Right lobe of liver (tissue), 6 donors: Measurements from ENCODE around the gene ACVR1. TPM values are rescaled to one million over a fixed set of nuclear protein-coding genes. Genes with fewer than 3 reads are reported as not detected.
"Not testable (repeated sequence)": the region's sequence is repeated elsewhere in the genome, so short reads cannot be mapped to it uniquely, and the experiment has no call there.

Source experiments
- ATAC-seq, 4 donors: fragments of 200-7000 bp; cut with Tn5 transposase; one replicate each; pipeline ENCODE4 v1.9.1; 2020; ENCODE audit warnings: mild to moderate bottlenecking in 4 of 4, moderate library complexity in 4 of 4
- DNase-seq, 3 donors: peaks; one replicate each; pipeline ENCODE4 v3.0.0-alpha.2; 2020
- H3K27ac ChIP-seq, 3 donors: fragments of 200-600 bp; one replicate each; pipeline ENCODE4 v1.8.0; 2022
- H3K27me3 ChIP-seq, 2 donors: fragments of 200-600 bp; one replicate each; pipeline ENCODE4 v1.8.0; 2022
- H3K36me3 ChIP-seq, 4 donors: fragments of 200-600 bp; sonication (generic) in 1 of 4; one replicate each; pipeline versions ENCODE4 v1.5.1 to v1.8.0; 2017 to 2022; ENCODE audit warnings: control low read depth in 1 of 4
- H3K4me1 ChIP-seq, 4 donors: fragments of 200-600 bp; sonication (generic) in 1 of 4; one replicate each; pipeline versions ENCODE4 v1.5.1 to v1.8.0; 2017 to 2022; ENCODE audit warnings: control low read depth in 1 of 4
- H3K4me3 ChIP-seq, 3 donors: fragments of 200-600 bp; one replicate each; pipeline ENCODE4 v1.8.0; 2022
- H3K9me3 ChIP-seq, 4 donors: fragments of 200-600 bp; sonication (generic) in 1 of 4; one replicate each; pipeline versions ENCODE4 v1.5.1 to v1.8.0; 2017 to 2022; ENCODE audit warnings: control low read depth in 1 of 4
- CTCF ChIP-seq, 4 donors: fragments of 200-600 bp in 3 of 4; fragments of 450-650 bp in 1 of 4; IDR thresholded peaks; one replicate each; pipeline versions ENCODE4 v1.5.1 to v1.8.0; 2016 to 2022; ENCODE audit warnings: antibody characterized with exemption in 4 of 4, mild to moderate bottlenecking in 2 of 4
- POLR2A ChIP-seq: fragments of 450-650 bp; IDR thresholded peaks from one replicate; pipeline ENCODE4 v1.6.1; 2017; ENCODE audit warnings: antibody characterized with exemption, mild to moderate bottlenecking
- WGBS: methylation state at CpG from one replicate; pipeline ENCODE4 v1.1.6; 2018; ENCODE audit warnings: low coverage, low lambda C conversion rate; ENCODE audit not compliant: insufficient coverage; ENCODE audit errors: missing lambda C conversion rate; 5-methylcytosine and 5-hydroxymethylcytosine counted together
- intact Hi-C, 2 donors: fragments of 100-400 bp; cut with DNase I; formaldehyde crosslinking; loops; one replicate each; pipeline versions ENCODE4 v1.11.2 to v1.14.1; 2022
- total RNA-seq, 6 experiments: library from RNA; depleted of rRNA in 2 of 6; stranded (reverse); fragments of >200 nt in 2 of 6; fragmentation: NEBNext Ultra II Directional in 3 of 6; extraction: Animal tissue kit (Norgen Biotek cat#: 25700) in 3 of 6; gene quantifications; one replicate each; pipeline versions ENCODE4 v1.1.0 to v1.2.4, GENCODE V29; 2016 to 2023
- donor health status: DM: no; HTN: yes; CAD: no.
- donor health status: DM: no; HTN: no; CAD: no.
- donor health status: DM: no; HTN: no; CAD: no.
- donor health status: DM: no; HTN: yes; CAD: no.
- donor health status: DM: no; HTN: yes; CAD: no.

ACVR1 gene
- total RNA-seq, 6 experiments from 2014 or later = 10.9 to 25.1 (median 14.6) TPM

DNA sequence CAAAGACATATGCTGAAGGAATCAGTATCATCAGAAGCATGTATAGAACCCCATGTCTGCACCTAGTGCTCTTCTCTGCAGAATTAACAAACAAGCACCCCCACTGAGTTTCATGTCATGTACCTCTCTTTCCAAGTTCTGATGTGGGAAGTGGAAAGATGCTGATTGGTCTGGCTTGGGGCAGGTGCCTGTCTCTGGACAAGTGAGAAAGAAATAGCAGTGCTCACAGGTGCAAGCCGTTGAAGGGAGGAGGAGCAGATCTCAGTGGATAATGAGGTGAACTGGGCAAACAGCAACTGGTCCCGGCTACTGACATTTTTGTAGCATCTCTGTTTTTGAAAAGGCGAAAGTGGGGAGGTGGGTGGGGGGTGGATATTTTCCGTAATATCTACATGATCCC lies 17.5 kb upstream of the ACVR1 start:
- no peak for TF ChIP-seq POLR2A
- no peak for TF ChIP-seq CTCF (IDR thresholded peaks at IDR 0.05)
- intact Hi-C loops = no loop called here
- DNase-seq (no peak), ATAC-seq (no peak)
- no peaks in the 10 kb centered on the region for H3K27me3 ChIP-seq
- no peaks in the 10 kb centered on the region for H3K4me1 ChIP-seq
- no peaks in the 10 kb centered on the region for H3K9me3 ChIP-seq
- no peak overlapping the region for H3K27ac ChIP-seq
- no peak overlapping the region for H3K4me3 ChIP-seq
- WGBS = 90% methylated on average over 4 of the region's 4 CpGs
- H3K36me3 ChIP-seq = no peaks in the 10 kb centered on the region

DNA sequence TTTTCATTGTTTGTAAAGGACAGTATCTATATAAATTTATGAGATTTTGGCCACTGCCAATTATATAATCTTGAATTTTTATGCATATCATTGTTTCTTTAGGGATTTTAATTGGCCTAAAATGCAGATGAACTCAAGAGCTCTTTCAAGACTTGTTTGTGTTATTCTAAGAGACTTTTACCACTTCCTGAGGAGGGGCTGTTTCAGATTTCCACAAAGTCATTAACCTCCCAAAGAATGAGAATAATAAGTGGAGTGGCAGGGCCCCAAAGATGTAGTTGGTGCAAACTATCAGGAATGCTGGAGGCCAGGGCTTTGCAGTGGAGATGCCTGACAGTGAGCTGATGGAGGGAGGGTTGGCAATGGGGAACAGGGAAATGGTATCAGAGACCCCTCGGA lies 15.5 kb upstream of the ACVR1 start:
- no peak overlapping the region for H3K27ac ChIP-seq
- ATAC-seq = no peak
- TF ChIP-seq CTCF (IDR thresholded peaks at IDR 0.05) (no peak), POLR2A (no peak)
- H3K4me1 ChIP-seq = no peaks in the 10 kb centered on the region
- H3K27me3 ChIP-seq = no peaks in the 10 kb centered on the region
- no peaks in the 10 kb centered on the region for H3K9me3 ChIP-seq
- no peak overlapping the region for H3K4me3 ChIP-seq
- intact Hi-C loops = no loop called here
- no peaks in the 10 kb centered on the region for H3K36me3 ChIP-seq
- DNase-seq = no peak
- 83% methylated on average over 1 of the region's 1 CpG for WGBS

- no peak overlapping the region for H3K4me3 ChIP-seq
- H3K27me3 ChIP-seq = no peaks in the 10 kb centered on the region
- no peaks in the 10 kb centered on the region for H3K36me3 ChIP-seq
- ATAC-seq (no peak), DNase-seq (no peak)
- no peak overlapping the region for H3K27ac ChIP-seq
- intact Hi-C loops = no loop called here
- 78% methylated on average over 2 of the region's 2 CpGs for WGBS
- no peaks in the 10 kb centered on the region for H3K4me1 ChIP-seq
- TF ChIP-seq CTCF (IDR thresholded peaks at IDR 0.05) (no peak), POLR2A (no peak)
- H3K9me3 ChIP-seq = no peaks in the 10 kb centered on the region
These were observed 15.0 kb upstream of the ACVR1 start for GRCh38 chr2:157890969-157891642.

DNA sequence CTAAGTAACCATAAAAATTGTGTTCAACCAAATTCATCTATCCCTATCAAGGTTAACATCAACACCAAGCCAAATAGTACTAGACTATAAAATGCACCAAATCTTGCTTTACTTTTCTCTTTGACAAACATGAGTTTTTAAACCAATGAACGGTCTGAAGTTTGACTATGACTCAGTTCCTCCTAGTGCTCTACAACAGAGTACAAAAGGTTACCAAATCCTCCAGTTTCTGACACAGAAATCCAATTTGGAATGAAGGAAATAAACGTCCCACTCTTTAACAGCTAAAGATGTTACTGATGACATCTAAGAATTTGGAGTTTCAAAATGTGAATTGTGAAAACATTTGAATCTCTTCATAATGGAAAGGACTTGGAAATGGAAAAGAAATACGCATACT lies 11.8 kb upstream of the ACVR1 start:
- 67% methylated on average over 3 of the region's 3 CpGs for whole genome bisulfite sequencing
- TF ChIP-seq POLR2A (no peak), CTCF (IDR thresholded peaks at IDR 0.05) (no peak)
- ATAC-seq (no peak), DNase-seq (no peak)
- H3K27me3 ChIP-seq = no peaks in the 10 kb centered on the region
- H3K4me3 ChIP-seq = no peak overlapping the region
- H3K9me3 ChIP-seq = no peaks in the 10 kb centered on the region
- no peaks in the 10 kb centered on the region for H3K4me1 ChIP-seq
- intact Hi-C loops = no loop called here
- no peak overlapping the region for H3K27ac ChIP-seq
- H3K36me3 ChIP-seq = no peaks in the 10 kb centered on the region

DNA sequence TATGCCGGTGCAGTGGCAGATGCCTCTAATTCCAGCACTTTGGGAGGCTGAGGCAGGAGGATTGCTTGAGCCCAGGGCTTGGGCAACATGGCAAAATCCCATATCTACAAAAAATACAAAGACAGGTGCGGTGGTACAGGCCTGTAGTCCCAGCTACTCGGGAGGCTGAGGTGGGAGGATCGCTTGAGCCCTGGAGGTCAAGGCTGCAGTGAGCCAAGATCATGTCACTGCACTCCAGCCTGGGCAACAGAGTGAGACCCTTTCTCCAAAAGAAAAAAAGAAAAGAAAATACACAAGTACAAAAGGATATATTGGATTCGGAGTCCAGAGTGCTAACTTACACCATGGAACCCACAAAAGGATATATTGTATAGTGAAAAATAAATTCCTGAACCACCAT lies 8.4 kb upstream of the ACVR1 start:
- H3K9me3 ChIP-seq, H3K4me3 ChIP-seq, H3K27me3 ChIP-seq, H3K36me3 ChIP-seq, intact Hi-C loops, H3K27ac ChIP-seq, ATAC-seq, DNase-seq: not testable (repeated sequence)
- peaks cover 0 to 19% (median 6%) of the 10 kb centered on the region in 4 donors for H3K4me1 ChIP-seq
- WGBS = 75% methylated on average over 5 of the region's 5 CpGs
